ENCODE results near the gene CPXM1.
"Not testable (repeated sequence)": the region's sequence is repeated elsewhere in the genome, so short reads cannot be mapped to it uniquely, and the experiment has no call there.

The CPXM1 gene

DNA sequence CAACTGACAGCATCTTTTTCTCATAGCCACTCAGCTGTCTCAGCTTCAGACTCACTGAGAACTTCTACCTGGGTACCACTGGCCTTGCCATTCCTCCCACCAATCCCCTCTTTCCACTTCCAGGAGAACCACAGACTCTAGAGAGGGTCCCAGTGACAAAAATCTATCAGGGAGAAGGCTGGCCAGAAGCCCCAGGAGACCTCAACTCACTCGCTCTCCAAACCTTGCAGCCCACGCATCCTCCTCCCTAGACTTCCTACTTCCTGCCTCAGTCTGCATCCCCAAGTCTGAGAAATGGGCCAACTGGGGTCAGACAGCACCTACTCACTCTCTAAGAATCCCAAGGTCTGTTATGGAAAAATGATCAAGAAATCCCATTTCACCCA, 16.9 kb upstream of the CPXM1 start:
- peaks cover 25% of the 10 kb centered on the region for H3K4me1 Mint-ChIP-seq
- no peak overlapping the region for H3K27ac Mint-ChIP-seq (ENCODE audit: low read depth)
- no peaks in the 10 kb centered on the region for H3K9me3 Mint-ChIP-seq
- peaks cover 2% of the 10 kb centered on the region for H3K36me3 Mint-ChIP-seq (ENCODE audit: insufficient read depth)
- peaks cover 22% of the 10 kb centered on the region for H3K27me3 Mint-ChIP-seq
- DNase-seq (ENCODE audit: low spot score in 2 of 2), result no peak
- no peak for ATAC-seq (replicated peaks; ENCODE audit: extremely low read depth, poor library complexity, severe bottlenecking)
- H3K4me3 Mint-ChIP-seq, result no peak overlapping the region

DNA sequence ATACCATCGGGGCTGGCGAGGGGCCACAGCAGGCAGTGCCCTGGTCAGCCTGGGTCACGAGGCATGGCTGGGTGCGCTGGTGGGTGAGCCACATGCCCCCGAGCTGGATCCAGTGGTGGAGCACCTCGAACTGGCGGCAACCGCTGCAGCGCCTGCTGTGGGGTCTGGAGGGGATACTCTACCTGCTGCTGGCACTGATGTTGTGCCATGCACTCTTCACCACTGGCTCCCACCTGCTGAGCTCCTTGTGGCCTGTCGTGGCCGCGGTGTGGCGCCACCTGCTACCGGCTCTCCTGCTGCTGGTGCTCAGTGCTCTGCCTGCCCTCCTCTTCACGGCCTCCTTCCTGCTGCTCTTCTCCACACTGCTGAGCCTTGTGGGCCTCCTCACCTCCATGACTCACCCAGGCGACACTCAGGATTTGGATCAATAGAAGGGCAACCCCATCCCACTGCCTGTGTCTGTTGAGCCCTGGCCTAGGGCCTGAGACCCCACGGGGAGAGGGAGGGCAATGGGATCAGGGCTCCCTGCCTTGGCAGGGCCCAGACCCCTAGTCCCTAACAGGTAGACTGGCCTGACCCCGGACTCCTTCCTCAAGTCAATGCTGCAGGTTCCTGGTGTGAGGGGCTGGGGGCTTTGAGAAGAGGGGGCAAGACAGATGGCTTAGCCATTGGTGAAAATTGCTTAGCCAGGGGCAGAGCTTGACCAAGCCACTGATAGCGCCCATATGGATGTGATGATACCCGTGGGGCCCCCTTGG, 16.3 kb upstream of the CPXM1 start:
- Mint-ChIP-seq H3K4me3 (no peak overlapping the region), H3K36me3 (ENCODE audit: insufficient read depth) (peaks cover 2% of the 10 kb centered on the region), H3K4me1 (peaks cover 20% of the 10 kb centered on the region), H3K9me3 (no peaks in the 10 kb centered on the region), H3K27me3 (peaks cover 28% of the 10 kb centered on the region), H3K27ac (ENCODE audit: low read depth) (no peak overlapping the region)
- DNase-seq (ENCODE audit: low spot score in 2 of 2) (no peak), ATAC-seq (replicated peaks; ENCODE audit: extremely low read depth, poor library complexity, severe bottlenecking) (no peak)

DNA sequence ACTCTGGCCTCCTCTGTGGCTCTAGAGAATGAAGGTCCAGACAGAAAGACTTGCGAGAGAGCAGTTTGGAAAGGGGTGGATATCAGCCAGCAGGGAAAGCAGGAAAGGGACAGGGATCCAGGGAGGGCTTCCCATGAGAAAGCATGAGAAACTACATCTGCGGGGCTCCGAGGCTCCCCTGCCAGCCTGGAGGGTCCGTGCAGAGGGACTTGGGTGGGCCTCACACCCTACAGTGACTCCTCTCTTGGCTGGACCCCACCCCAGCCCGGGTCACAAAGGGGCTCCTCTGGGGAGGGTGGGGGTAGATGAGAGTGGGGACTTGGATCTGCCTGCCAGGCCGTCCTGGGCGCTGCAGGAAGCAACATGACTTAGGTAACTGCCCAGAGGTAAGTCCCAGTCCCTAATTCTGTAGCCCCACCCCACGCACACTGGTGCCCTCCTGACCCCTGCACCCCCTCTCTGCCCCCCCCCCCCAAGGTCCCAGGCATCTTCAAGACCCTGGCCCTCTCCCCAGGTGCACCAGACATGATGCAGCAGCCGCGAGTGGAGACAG, 15.7 kb upstream of the CPXM1 start, which contains the start of gene TMEM239:
TSS of gene TMEM239 (plus strand) at position 335 of the 553 bp plus-strand sequence. CDS start at position 526, 191 bp downstream.
- Mint-ChIP-seq H3K9me3 (no peaks in the 10 kb centered on the region), H3K36me3 (ENCODE audit: insufficient read depth) (peaks cover 3% of the 10 kb centered on the region), H3K27me3 (peaks cover 34% of the 10 kb centered on the region), H3K4me1 (peaks cover 16% of the 10 kb centered on the region), H3K27ac (ENCODE audit: low read depth) (no peak within 1 kb of the TSS), H3K4me3 (no peak within 1 kb of the TSS)
- ATAC-seq (replicated peaks; ENCODE audit: extremely low read depth, poor library complexity, severe bottlenecking) (no peak), DNase-seq (ENCODE audit: low spot score in 2 of 2) (no peak)

DNA sequence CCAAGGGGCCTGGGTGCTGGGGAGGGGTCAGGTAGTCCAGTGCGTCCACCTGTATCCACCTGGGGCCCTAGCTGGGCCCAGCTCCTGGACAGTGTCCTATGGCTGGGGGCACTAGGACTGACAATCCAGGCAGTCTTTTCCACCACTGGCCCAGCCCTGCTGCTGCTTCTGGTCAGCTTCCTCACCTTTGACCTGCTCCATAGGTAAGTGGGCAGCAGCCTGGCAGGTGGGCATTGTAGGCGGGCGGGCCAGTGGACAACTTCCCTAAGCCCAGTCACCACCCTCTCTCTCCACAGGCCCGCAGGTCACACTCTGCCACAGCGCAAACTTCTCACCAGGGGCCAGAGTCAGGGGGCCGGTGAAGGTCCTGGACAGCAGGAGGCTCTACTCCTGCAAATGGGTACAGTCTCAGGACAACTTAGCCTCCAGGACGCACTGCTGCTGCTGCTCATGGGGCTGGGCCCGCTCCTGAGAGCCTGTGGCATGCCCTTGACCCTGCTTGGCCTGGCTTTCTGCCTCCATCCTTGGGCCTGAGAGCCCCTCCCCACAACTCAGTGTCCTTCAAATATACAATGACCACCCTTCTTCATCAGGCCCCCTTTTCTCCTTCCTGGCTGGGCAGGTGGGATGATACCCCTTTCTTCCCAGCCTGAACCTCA, 14.9 kb upstream of the CPXM1 start:
- Mint-ChIP-seq H3K36me3 (ENCODE audit: insufficient read depth) (peaks cover 3% of the 10 kb centered on the region), H3K9me3 (no peaks in the 10 kb centered on the region), H3K4me1 (peaks cover 13% of the 10 kb centered on the region), H3K27ac (ENCODE audit: low read depth) (no peak overlapping the region), H3K4me3 (no peak overlapping the region), H3K27me3 (peaks cover 38% of the 10 kb centered on the region)
- ATAC-seq (replicated peaks; ENCODE audit: extremely low read depth, poor library complexity, severe bottlenecking) (no peak), DNase-seq (ENCODE audit: low spot score in 2 of 2) (no peak)

DNA sequence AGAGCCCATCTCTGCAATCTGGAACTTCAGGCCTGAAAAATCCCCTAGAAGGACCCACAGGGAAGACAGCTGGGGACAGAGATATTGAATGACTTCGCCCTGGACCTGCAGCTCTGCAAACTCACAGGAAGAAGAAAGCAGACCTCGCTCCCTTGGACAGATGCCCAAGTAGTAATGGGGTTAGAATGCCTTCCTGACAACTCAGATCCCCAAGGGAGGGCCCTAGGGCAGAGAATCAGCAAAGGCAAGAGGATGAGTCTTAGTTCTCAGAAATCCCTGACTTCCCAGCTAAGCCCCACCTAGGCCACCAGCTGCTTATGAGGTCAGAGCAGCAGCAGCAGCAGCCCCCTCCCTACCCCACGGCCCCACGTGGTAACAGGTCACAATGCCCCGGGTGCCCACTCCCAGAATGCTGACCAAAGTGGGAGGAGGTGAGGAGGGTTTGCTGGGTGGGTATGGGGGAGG, 14.2 kb upstream of the CPXM1 start, which contains the start of gene C20orf141:
TSS of gene C20orf141 (plus strand) at position 401 of the 465 bp plus-strand sequence. CDS start 198 bp downstream, outside the sequence.
- H3K36me3 Mint-ChIP-seq (ENCODE audit: insufficient read depth), result peaks cover 4% of the 10 kb centered on the region
- H3K4me1 Mint-ChIP-seq, result peaks cover 6% of the 10 kb centered on the region
- H3K9me3 Mint-ChIP-seq, result no peaks in the 10 kb centered on the region
- DNase-seq (ENCODE audit: low spot score in 2 of 2) (no peak), ATAC-seq (replicated peaks; ENCODE audit: extremely low read depth, poor library complexity, severe bottlenecking) (no peak)
- no peak within 1 kb of the TSS for H3K27ac Mint-ChIP-seq (ENCODE audit: low read depth)
- peaks cover 34% of the 10 kb centered on the region for H3K27me3 Mint-ChIP-seq
- no peak within 1 kb of the TSS for H3K4me3 Mint-ChIP-seq

DNA sequence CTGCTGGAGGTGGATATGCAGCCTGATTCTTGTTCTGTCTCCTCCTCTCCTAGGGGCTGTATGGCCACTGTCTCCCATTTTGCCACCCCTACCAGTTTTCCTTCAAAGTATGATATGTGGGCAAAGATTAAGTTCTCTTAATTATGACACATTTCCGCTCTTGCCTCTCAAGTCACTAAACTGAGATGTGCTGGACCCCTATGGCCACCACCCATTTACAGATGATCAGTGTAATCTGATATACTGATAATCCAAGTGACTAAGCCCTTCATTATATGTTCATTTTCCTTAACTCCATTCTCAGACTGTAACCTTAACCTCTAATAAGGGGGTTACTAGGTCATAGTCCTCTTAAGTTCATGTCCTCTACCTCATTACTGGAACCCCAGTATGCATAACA, 13.6 kb upstream of the CPXM1 start:
- DNase-seq (ENCODE audit: low spot score in 2 of 2) (no peak), ATAC-seq (replicated peaks; ENCODE audit: extremely low read depth, poor library complexity, severe bottlenecking) (no peak)
- no peaks in the 10 kb centered on the region for H3K9me3 Mint-ChIP-seq
- H3K4me1 Mint-ChIP-seq, result peaks cover 7% of the 10 kb centered on the region
- H3K36me3 Mint-ChIP-seq (ENCODE audit: insufficient read depth), result peaks cover 3% of the 10 kb centered on the region
- H3K27ac Mint-ChIP-seq (ENCODE audit: low read depth), result no peak overlapping the region
- peaks cover 39% of the 10 kb centered on the region for H3K27me3 Mint-ChIP-seq
- H3K4me3 Mint-ChIP-seq, result no peak overlapping the region

DNA sequence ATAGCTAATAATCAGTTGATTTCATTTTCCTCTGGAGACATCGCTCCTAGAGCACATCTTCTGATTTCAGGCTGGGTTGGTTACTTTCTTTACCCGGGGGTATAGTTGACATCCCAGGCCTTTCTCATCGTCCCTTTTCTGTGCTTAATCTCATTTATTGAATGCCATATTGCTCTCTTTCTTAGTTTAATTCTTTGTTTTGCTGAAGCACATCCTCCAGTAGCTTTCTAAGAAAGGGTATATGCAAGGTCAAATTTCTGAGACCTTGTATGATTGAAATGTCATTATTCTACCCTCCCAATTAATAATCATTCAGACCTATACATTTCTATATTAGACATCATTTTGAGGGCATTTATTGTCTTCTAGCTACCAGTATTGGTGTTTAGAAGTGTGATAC, 11.8 kb upstream of the CPXM1 start:
- H3K27ac Mint-ChIP-seq (ENCODE audit: low read depth), result no peak overlapping the region
- no peak overlapping the region for H3K4me3 Mint-ChIP-seq
- H3K27me3 Mint-ChIP-seq, result peaks cover 56% of the 10 kb centered on the region
- no peak for ATAC-seq (replicated peaks; ENCODE audit: extremely low read depth, poor library complexity, severe bottlenecking)
- no peaks in the 10 kb centered on the region for H3K9me3 Mint-ChIP-seq
- DNase-seq (ENCODE audit: low spot score in 2 of 2), result no peak
- peaks cover 3% of the 10 kb centered on the region for H3K36me3 Mint-ChIP-seq (ENCODE audit: insufficient read depth)
- peaks cover 10% of the 10 kb centered on the region for H3K4me1 Mint-ChIP-seq

DNA sequence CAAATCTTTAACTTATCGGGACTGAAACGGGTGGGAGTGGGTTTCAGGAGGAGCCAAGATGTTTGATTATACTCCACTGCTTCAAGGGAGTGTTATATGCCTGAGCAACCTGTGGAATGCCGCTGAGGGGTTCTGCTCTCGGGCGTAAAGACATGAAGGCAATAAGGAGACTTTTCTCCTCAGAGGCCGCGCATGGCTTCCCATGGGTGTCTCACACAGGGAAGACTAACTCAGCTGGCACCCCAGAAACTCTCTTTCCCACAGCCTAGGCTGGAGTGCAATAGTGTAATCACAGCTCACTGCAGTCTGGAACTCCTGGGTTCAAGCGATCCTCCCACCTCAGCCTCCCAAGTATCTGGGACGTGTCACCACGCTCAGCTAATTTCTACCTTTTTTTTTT, 9.3 kb upstream of the CPXM1 start:
- H3K4me3 Mint-ChIP-seq, result no peak overlapping the region
- peaks cover 78% of the 10 kb centered on the region for H3K27me3 Mint-ChIP-seq
- DNase-seq (ENCODE audit: low spot score in 2 of 2) (no peak), ATAC-seq (replicated peaks; ENCODE audit: extremely low read depth, poor library complexity, severe bottlenecking) (no peak)
- H3K27ac Mint-ChIP-seq (ENCODE audit: low read depth), result no peak overlapping the region
- peaks cover 4% of the 10 kb centered on the region for H3K4me1 Mint-ChIP-seq
- no peaks in the 10 kb centered on the region for H3K9me3 Mint-ChIP-seq
- peaks cover 3% of the 10 kb centered on the region for H3K36me3 Mint-ChIP-seq (ENCODE audit: insufficient read depth)

DNA sequence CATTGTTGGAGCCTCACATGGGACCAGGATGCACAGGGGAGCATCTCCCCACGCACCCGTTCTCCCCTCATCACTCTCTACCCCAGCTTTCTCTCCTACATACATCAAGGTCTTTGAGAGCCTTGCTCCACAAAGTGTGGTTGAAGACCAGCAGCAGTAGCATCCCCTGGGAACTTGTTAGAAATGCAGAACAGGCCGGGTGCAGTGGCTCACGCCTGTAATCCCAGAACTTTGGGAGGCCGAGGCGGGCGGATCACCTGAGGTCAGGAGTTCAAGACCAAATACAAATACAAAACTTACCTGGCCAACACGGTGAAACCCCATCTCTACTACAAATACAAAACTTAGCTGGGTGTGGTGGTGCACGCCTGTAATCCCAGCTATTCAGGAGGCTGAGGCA, 7.5 kb upstream of the CPXM1 start:
- H3K27me3 Mint-ChIP-seq, result peaks cover 83% of the 10 kb centered on the region
- not testable (repeated sequence) for ATAC-seq (replicated peaks; ENCODE audit: extremely low read depth, poor library complexity, severe bottlenecking); H3K4me1 Mint-ChIP-seq; H3K36me3 Mint-ChIP-seq (ENCODE audit: insufficient read depth); H3K9me3 Mint-ChIP-seq; H3K27ac Mint-ChIP-seq (ENCODE audit: low read depth); DNase-seq (ENCODE audit: low spot score in 2 of 2); H3K4me3 Mint-ChIP-seq

DNA sequence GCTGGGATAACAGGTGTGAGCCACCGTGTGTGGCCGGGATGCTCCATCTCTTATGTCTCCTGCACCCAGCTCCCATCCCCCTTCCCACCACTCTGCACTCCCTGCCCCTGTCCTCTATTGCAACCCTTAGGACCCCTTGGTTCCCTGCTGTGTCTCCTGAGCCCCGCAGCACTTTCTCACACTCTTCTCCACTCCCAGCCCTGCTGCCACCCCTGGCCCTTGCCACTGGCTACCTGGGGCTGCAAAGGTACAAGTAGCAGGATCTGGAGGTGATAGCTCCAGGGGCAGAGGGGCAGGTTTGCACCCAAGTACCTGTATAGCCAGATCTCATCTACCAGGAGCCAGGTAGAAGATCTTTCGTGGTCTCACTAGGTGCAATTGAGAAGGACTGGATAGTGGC, 6.6 kb upstream of the CPXM1 start:
- H3K36me3 Mint-ChIP-seq (ENCODE audit: insufficient read depth), result peaks cover 3% of the 10 kb centered on the region
- DNase-seq (ENCODE audit: low spot score in 2 of 2) (no peak), ATAC-seq (replicated peaks; ENCODE audit: extremely low read depth, poor library complexity, severe bottlenecking) (no peak)
- H3K4me3 Mint-ChIP-seq, result no peak overlapping the region
- H3K9me3 Mint-ChIP-seq, result no peaks in the 10 kb centered on the region
- H3K27me3 Mint-ChIP-seq, result peaks cover 83% of the 10 kb centered on the region
- H3K4me1 Mint-ChIP-seq, result peaks cover 4% of the 10 kb centered on the region
- H3K27ac Mint-ChIP-seq (ENCODE audit: low read depth), result no peak overlapping the region

DNA sequence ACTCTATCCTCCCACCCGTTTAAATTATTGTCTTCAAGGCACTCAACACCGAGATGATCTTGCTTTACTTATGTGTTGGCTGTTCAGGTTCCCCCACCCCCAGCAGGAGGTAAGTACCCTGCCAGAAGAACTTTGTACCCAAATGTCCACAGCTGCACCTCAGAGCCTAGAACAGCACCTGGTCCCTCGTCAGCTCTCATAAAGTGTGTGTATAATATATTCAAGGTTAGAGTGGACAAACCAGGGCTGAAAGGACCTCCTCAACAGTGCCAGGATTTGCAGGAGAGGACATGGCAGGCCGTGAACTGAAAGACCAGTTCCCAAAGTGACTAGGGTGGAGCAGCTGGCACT, 5.9 kb upstream of the CPXM1 start:
- no peak overlapping the region for H3K4me3 Mint-ChIP-seq
- H3K27me3 Mint-ChIP-seq, result peaks cover 83% of the 10 kb centered on the region
- ATAC-seq (replicated peaks; ENCODE audit: extremely low read depth, poor library complexity, severe bottlenecking), result no peak
- no peak overlapping the region for H3K27ac Mint-ChIP-seq (ENCODE audit: low read depth)
- H3K4me1 Mint-ChIP-seq, result peaks cover 8% of the 10 kb centered on the region
- H3K9me3 Mint-ChIP-seq, result no peaks in the 10 kb centered on the region
- H3K36me3 Mint-ChIP-seq (ENCODE audit: insufficient read depth), result peaks cover 3% of the 10 kb centered on the region
- no peak for DNase-seq (ENCODE audit: low spot score in 2 of 2)

DNA sequence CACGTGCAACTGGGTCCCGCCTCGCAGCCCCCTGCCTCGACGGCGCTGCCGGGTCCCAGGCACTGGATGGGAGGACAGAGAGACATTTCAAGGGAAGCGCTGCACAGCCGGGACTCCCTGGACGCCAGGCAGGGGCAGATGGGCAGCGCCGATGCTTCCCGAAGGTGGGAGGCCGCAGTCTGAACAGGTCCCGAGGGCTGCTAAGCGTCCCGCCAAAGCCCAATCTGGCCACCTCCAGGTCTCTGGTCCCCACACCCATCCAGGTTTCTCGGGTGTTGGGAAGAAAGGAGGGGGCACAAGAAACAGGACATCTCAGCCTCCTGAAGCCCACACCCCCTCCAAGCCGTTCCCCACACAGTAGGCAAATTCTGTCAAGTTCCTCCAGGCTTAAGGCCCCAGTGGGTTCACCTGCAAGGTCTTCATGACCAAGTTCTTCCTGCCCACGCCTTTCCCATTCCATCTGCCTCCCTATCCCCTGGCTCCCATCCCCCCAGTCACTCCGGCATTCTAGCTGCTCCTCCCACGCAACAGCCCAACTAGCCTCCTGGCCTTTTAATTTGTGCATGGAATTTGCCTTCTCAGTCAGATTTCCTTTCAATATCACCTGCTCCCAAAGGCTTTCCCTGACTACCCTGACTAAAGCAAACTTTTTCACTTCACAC, 5.4 kb upstream of the CPXM1 start:
- Mint-ChIP-seq H3K27me3 (peaks cover 83% of the 10 kb centered on the region), H3K27ac (ENCODE audit: low read depth) (no peak overlapping the region), H3K4me3 (no peak overlapping the region), H3K9me3 (no peaks in the 10 kb centered on the region), H3K4me1 (peaks cover 13% of the 10 kb centered on the region), H3K36me3 (ENCODE audit: insufficient read depth) (peaks cover 2% of the 10 kb centered on the region)
- no peak for DNase-seq (ENCODE audit: low spot score in 2 of 2)
- ATAC-seq (replicated peaks; ENCODE audit: extremely low read depth, poor library complexity, severe bottlenecking), result no peak

Data from central memory CD8-positive, alpha-beta T cell (primary cell).